Breast epithelium (tissue), 3 donors: ENCODE data around the gene MEPCE.

Experiments used
- POLR2A ChIP-seq: fragments of 450-650 bp; IDR thresholded peaks from one replicate; pipeline ENCODE4 v1.6.1; 2016; ENCODE audit warnings: antibody characterized with exemption, mild to moderate bottlenecking, moderate library complexity
- POLR2AphosphoS5 ChIP-seq, 3 donors: sonication (generic); formaldehyde crosslinking; IDR thresholded peaks; one replicate each; pipeline ENCODE4 v1.6.1; 2017; ENCODE audit warnings: antibody characterized with exemption in 3 of 3
- TF ChIP-seq, protein P1 (sequence below), 3 donors: fragments of 450-650 bp; IDR thresholded peaks; one replicate each; pipeline ENCODE4 v1.5.1; 2016 to 2017; ENCODE audit warnings: antibody characterized with exemption in 3 of 3, mild to moderate bottlenecking in 3 of 3, moderate library complexity in 3 of 3

DNA sequence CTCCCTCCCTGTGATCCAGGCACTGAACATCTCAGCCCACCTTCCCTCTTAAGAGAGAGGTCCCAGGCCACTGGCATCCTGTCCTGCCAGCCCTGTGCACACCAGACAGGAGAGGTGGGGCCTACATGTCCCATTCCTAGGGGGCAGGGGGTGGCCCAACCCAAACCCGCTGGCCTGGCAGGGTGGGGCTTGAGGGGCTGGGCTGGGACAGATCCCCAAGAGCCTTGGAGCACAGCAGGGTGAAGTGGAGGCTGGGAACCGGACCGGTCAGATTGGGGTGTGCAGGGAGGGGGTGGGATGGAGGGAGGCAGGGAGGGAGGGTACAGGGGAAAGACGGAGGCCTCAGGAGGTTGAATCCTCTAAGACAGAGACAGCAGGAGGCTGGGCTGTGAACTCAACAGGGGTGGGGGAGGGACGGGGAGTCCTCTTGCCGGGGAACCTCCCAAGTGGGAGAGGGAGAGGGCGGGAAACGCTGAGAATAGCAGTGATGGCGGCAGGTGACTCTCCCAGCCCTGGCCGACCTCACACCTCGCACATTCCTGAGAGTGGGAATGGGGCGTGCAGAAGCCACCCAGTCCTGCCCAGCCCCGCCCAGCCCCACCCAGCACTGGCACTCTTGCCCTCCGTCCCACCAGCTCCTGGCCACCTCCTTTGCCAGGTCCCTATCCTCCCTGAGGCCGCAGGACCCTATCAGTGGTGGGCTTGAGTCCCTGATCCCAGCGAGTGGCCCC, 42.7 kb downstream of the MEPCE start:
- TF ChIP-seq, protein P1, sequence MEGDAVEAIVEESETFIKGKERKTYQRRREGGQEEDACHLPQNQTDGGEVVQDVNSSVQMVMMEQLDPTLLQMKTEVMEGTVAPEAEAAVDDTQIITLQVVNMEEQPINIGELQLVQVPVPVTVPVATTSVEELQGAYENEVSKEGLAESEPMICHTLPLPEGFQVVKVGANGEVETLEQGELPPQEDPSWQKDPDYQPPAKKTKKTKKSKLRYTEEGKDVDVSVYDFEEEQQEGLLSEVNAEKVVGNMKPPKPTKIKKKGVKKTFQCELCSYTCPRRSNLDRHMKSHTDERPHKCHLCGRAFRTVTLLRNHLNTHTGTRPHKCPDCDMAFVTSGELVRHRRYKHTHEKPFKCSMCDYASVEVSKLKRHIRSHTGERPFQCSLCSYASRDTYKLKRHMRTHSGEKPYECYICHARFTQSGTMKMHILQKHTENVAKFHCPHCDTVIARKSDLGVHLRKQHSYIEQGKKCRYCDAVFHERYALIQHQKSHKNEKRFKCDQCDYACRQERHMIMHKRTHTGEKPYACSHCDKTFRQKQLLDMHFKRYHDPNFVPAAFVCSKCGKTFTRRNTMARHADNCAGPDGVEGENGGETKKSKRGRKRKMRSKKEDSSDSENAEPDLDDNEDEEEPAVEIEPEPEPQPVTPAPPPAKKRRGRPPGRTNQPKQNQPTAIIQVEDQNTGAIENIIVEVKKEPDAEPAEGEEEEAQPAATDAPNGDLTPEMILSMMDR (IDR thresholded peaks at IDR 0.05) = no peak
- TF ChIP-seq POLR2A (no peak), POLR2AphosphoS5 (IDR thresholded peaks at IDR 0.05) (no peak)
